Common myeloid progenitor, CD34-positive (primary cell): ENCODE measurements around the gene ZNF451.

Experiments used
- CTCF ChIA-PET: fragments of 350-600 bp; sonication (Branson Sonifier 250); formaldehyde crosslinking; loops from one replicate; lab custom pipeline; 2021; ENCODE audit warnings: antibody characterized with exemption; lab: Charles Lee
- POLR2A ChIA-PET: fragments of 350-600 bp; sonication (Branson Sonifier 250); formaldehyde crosslinking; loops from one replicate; lab custom pipeline; 2021; ENCODE audit warnings: antibody characterized with exemption; lab: Charles Lee
- DNase-seq, 3 donors: peaks; one replicate each; pipeline versions ENCODE4 v3.0.0 to v3.0.0-alpha.2; 2013
- H3K27ac ChIP-seq, 2 experiments: 1 replicate in 1 of 2; 2 replicates in 1 of 2; pipeline ENCODE4 v1.7.0; 2013; ENCODE audit warnings: inconsistent platforms in 2 of 2, low read length in 2 of 2, mild to moderate bottlenecking in 2 of 2, low read depth in 1 of 2, moderate library complexity in 1 of 2; ENCODE audit not compliant: severe bottlenecking in 2 of 2, insufficient read depth in 1 of 2, poor library complexity in 1 of 2
- H3K27me3 ChIP-seq, 5 experiments: replicated peaks in 2 of 5; 1 replicate in 3 of 5; 2 replicates in 2 of 5; pipeline versions ENCODE4 v1.6.1 to v1.7.0; 2013; ENCODE audit warnings: low read length in 4 of 5, mild to moderate bottlenecking in 2 of 5, moderate library complexity in 2 of 5, inconsistent platforms in 1 of 5; ENCODE audit not compliant: insufficient read depth in 5 of 5, control insufficient read depth in 4 of 5
- H3K36me3 ChIP-seq, 4 experiments: 1 replicate in 2 of 4; 2 replicates in 2 of 4; pipeline versions ENCODE4 v1.6.1 to v1.7.0; 2013; ENCODE audit warnings: low read length in 3 of 4, control low read depth in 1 of 4, mild to moderate bottlenecking in 1 of 4; ENCODE audit not compliant: control insufficient read depth in 4 of 4, insufficient read depth in 4 of 4
- H3K4me1 ChIP-seq, 4 experiments: 1 replicate in 3 of 4; 2 replicates in 1 of 4; pipeline versions ENCODE4 v1.6.1 to v1.7.1; 2013; ENCODE audit warnings: low read length in 3 of 4, mild to moderate bottlenecking in 3 of 4, control low read depth in 1 of 4, inconsistent platforms in 1 of 4, moderate library complexity in 1 of 4; ENCODE audit not compliant: control insufficient read depth in 4 of 4, insufficient read depth in 4 of 4; ENCODE audit errors: control extremely low read depth in 1 of 4
- H3K4me3 ChIP-seq, 7 experiments: 1 replicate in 4 of 7; 2 replicates in 3 of 7; pipeline versions ENCODE4 v1.5.1 to v1.7.0; 2013; ENCODE audit warnings: mild to moderate bottlenecking in 7 of 7, low read length in 6 of 7, moderate library complexity in 6 of 7, inconsistent platforms in 2 of 7, low read depth in 2 of 7, control low read depth in 1 of 7; ENCODE audit not compliant: insufficient read depth in 4 of 7, control insufficient read depth in 1 of 7; ENCODE audit errors: extremely low read depth in 1 of 7
- H3K9me3 ChIP-seq, 5 experiments: 1 replicate in 4 of 5; 2 replicates in 1 of 5; pipeline versions ENCODE4 v1.6.1 to v1.7.1; 2013; ENCODE audit warnings: low read length in 4 of 5, mild to moderate bottlenecking in 2 of 5, inconsistent platforms in 1 of 5, low read depth in 1 of 5, moderate library complexity in 1 of 5; ENCODE audit not compliant: control insufficient read depth in 4 of 5, insufficient read depth in 2 of 5; ENCODE audit errors: control extremely low read depth in 1 of 5
- WGBS: methylation state at CpG from one replicate; pipeline ENCODE4 v1.1.5; 2013; ENCODE audit not compliant: insufficient coverage; 5-methylcytosine and 5-hydroxymethylcytosine counted together

ZNF451 gene

GRCh38 chr6:57162516-57162915, 72.5 kb downstream of the ZNF451 start:
- Histone ChIP-seq H3K27me3 (no peaks in the 10 kb centered on the region), H3K36me3 (peaks cover 8 to 59% (median 14%) of the 10 kb centered on the region in 4 experiments), H3K4me3 (no peak overlapping the region), H3K9me3 (peaks cover 0 to 19% (median 7%) of the 10 kb centered on the region in 5 experiments), H3K27ac (no peak overlapping the region), H3K4me1 (peaks cover 0 to 3% (median 0%) of the 10 kb centered on the region in 4 experiments)
- no peak for DNase-seq
- CTCF ChIA-PET = interaction anchor here (0.8 to 0.9 kb wide), 2 partner anchors 12 to 15 kb away, joined by 3 read pairs; no protein-coding TSS in a partner anchor
- POLR2A ChIA-PET = no interaction called here
- WGBS = 100% methylated on average over 2 of the region's 3 CpGs

GRCh38 chr6:57163956-57164355, 74.0 kb downstream of the ZNF451 start:
- Histone ChIP-seq H3K4me3 (no peak overlapping the region), H3K27me3 (no peaks in the 10 kb centered on the region), H3K36me3 (peaks cover 9 to 53% (median 14%) of the 10 kb centered on the region in 4 experiments), H3K27ac (no peak overlapping the region), H3K9me3 (peaks cover 0 to 19% (median 7%) of the 10 kb centered on the region in 5 experiments), H3K4me1 (peaks cover 0 to 3% (median 0%) of the 10 kb centered on the region in 4 experiments)
- DNase-seq = peak in 2 of 3 donors; percentile 40 to 63
- WGBS = 100% methylated on average over 1 of the region's 2 CpGs
- ChIA-PET CTCF (interaction anchor here (1.1 kb wide), 1 partner anchor 67 kb away, joined by 3 read pairs; no protein-coding TSS in a partner anchor), POLR2A (no interaction called here)

DNA sequence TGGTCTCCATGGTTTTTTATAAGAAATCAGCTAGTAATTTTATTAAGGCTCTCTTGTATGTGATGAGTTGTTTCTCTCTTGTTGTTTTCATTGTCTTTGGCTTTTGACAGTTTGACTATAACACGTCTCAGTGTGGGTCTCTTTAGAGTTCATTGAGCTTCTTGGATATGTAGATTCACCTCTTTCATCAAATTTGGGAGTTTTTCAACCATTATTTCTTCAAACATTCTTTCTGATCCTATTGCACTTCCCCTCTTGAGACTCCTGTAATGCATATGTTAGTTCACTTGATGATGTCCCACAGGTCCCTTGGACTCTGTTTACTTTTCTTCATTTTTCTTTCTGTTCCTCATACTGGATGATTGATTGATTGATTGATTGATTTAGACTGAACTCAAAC, 75.1 kb downstream of the ZNF451 start:
- WGBS = no CpG with 5 or more reads among the region's 1 CpG
- peaks cover 0 to 19% (median 7%) of the 10 kb centered on the region in 5 experiments for H3K9me3 ChIP-seq
- ChIA-PET POLR2A (no interaction called here), CTCF (interaction anchor here (1.1 kb wide), 2 partner anchors 25 to 68 kb away, joined by 3 to 4 read pairs; no protein-coding TSS in a partner anchor)
- peaks cover 9 to 53% (median 14%) of the 10 kb centered on the region in 4 experiments for H3K36me3 ChIP-seq
- H3K4me3 ChIP-seq = no peak overlapping the region
- H3K27ac ChIP-seq = no peak overlapping the region
- DNase-seq = peak in 1 of 3 donors; percentile 4
- no peaks in the 10 kb centered on the region for H3K27me3 ChIP-seq
- H3K4me1 ChIP-seq = peaks cover 0 to 3% (median 0%) of the 10 kb centered on the region in 4 experiments

GRCh38 chr6:57172136-57173055, 82.4 kb downstream of the ZNF451 start, which contains the start of gene BAG2:
TSS of gene BAG2 (plus strand) at chr6:57172326. CDS start at chr6:57172698, 372 bp downstream.
- H3K27me3 ChIP-seq = no peaks in the 10 kb centered on the region
- H3K4me1 ChIP-seq = peaks cover 8 to 26% (median 17%) of the 10 kb centered on the region in 4 experiments
- H3K36me3 ChIP-seq = peaks cover 0 to 7% (median 2%) of the 10 kb centered on the region in 4 experiments
- ChIA-PET CTCF (interaction anchor here (0.8 to 2.2 kb wide), 5 partner anchors 11 to 149 kb away, joined by 3 to 6 read pairs (median 4); no protein-coding TSS in a partner anchor), POLR2A (no interaction called here)
- peak within 1 kb of the TSS; percentile 64 to 74 for H3K27ac ChIP-seq
- 0% methylated on average over 76 of the region's 97 CpGs for WGBS
- peak; percentile 88 to 96 (median 96) for DNase-seq
- H3K4me3 ChIP-seq = peak within 1 kb of the TSS; percentile 69 to 91 (median 85)
- no peaks in the 10 kb centered on the region for H3K9me3 ChIP-seq

DNA sequence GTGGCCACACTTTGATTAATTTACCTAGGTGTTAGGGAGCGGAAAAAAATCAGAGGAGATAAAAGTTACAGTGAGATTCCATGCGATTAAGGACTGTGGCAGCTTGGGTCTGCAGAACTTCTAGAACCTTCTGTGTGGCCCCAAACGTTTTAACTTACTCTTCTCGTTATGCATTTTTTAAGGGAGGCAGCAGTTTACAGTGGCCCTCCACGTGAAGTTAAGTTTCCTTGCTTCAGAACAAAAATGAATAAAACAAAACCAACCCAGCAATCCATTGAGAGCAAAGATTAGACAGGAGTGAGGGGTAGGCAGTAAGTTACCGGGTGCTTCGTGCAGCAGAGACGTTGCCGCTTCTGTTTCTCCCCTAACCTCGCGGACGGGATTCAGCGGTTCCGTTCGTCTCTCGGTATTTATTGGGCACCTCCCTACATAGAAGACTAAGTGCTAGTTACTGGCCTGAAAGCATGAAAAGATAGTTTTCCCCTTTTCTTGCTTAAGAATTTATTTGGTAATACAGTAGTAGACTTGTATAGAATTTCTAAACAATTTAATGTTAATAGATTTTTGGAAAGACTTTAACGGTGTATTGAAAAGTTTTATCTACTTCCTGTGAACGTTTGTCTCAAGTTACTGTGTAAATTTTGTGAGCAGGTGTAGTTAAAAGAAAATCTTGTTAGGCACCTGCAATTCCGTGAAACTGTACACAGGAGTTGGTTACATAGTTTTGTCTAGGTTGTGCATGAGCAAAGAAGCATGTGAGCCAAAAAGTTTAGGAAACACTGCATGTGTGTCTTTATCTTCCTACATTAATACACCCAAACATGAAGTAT, 83.3 kb downstream of the ZNF451 start:
- H3K27me3 ChIP-seq = no peaks in the 10 kb centered on the region
- peak; percentile 21 to 50 (median 40) for DNase-seq
- ChIA-PET POLR2A (no interaction called here), CTCF (interaction anchor here (1.5 to 1.8 kb wide), 2 partner anchors 20 to 141 kb away, joined by 3 to 5 read pairs; no protein-coding TSS in a partner anchor)
- H3K4me3 ChIP-seq = peak overlapping the region; percentile 69 to 91 (median 85)
- H3K4me1 ChIP-seq = peaks cover 8 to 26% (median 17%) of the 10 kb centered on the region in 4 experiments
- WGBS = 9% methylated on average over 10 of the region's 19 CpGs
- H3K36me3 ChIP-seq = peaks cover 0 to 8% (median 0%) of the 10 kb centered on the region in 4 experiments
- H3K27ac ChIP-seq = peak overlapping the region in 1 of 2 experiments; percentile 74
- H3K9me3 ChIP-seq = no peaks in the 10 kb centered on the region

DNA sequence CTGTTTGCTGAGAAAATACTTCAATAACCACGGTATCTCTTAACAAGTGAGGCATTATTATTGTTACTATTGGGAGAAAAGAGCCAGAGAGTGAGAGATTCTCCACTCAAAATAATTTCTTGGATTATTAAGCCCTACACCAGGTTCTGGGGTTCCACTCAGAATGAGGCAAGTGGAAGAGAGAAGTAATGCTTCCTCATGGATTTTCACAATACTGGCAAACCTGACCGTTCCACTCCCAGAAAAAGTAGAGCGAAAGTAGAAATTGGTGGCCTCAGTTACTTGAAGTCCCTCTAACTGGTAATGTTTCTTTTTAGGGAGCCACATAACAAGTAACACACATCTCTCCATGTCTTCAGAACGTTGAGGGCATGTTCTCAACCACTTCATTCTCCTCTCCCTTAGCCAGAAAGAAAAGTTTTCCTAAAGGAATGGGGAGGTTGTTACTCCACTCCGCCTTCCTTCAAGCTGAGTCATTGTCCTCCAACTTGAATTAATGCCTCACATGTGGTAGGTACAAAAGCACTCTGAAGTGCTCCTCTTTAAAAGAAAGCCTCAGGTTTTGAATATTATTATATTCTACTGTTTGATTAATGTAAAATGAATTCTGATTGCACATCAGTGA, 84.0 kb downstream of the ZNF451 start:
- WGBS = 60% methylated on average over 1 of the region's 5 CpGs
- no peak for DNase-seq
- no peaks in the 10 kb centered on the region for H3K9me3 ChIP-seq
- H3K27ac ChIP-seq = peak overlapping the region in 1 of 2 experiments; percentile 74
- H3K4me1 ChIP-seq = peaks cover 8 to 26% (median 17%) of the 10 kb centered on the region in 4 experiments
- POLR2A ChIA-PET = no interaction called here
- H3K36me3 ChIP-seq = peaks cover 0 to 5% (median 0%) of the 10 kb centered on the region in 4 experiments
- CTCF ChIA-PET = no interaction called here
- H3K4me3 ChIP-seq = peak overlapping the region in 6 of 7 experiments; percentile 77 to 91 (median 87)
- no peaks in the 10 kb centered on the region for H3K27me3 ChIP-seq
